ENCODE measurements around the gene TSC22D1. TPM values are rescaled to one million over a fixed set of nuclear protein-coding genes. Genes with fewer than 3 reads are reported as not detected.
A peak's percentile ranks its signal among the peaks of the same experiment; 100 is the strongest.

The TSC22D1 gene
- total RNA-seq, 2 donors from 2014 or later: 95.9 to 107 TPM

- no peak for TF ChIP-seq CTCF (conservative IDR thresholded peaks at IDR 0.05)
- no peak overlapping the region for H3K27ac ChIP-seq (ENCODE audit: low read depth, low read length)
- H3K4me3 Mint-ChIP-seq: no peak overlapping the region
- H3K4me1 ChIP-seq (ENCODE audit: control insufficient read depth, insufficient read depth, low read length): no peaks in the 10 kb centered on the region
- peaks cover 4% of the 10 kb centered on the region for H3K4me1 Mint-ChIP-seq
- no peaks in the 10 kb centered on the region for H3K36me3 ChIP-seq (ENCODE audit: control insufficient read depth, insufficient read depth, low read length)
- H3K27ac Mint-ChIP-seq: no peak overlapping the region
- H3K9ac ChIP-seq (ENCODE audit: extremely low read depth, low read length, poor library complexity, severe bottlenecking): no peak overlapping the region
- no peaks in the 10 kb centered on the region for H3K27me3 ChIP-seq (ENCODE audit: control insufficient read depth, insufficient read depth, low read length, poor library complexity, severe bottlenecking)
- H3K9me3 Mint-ChIP-seq: peaks cover 10% of the 10 kb centered on the region
- WGBS, 2 experiments (ENCODE audit: insufficient coverage in 1 of 2, insufficient read length in 1 of 2): 94 to 100% methylated on average over 3 to 6 of the region's 6 CpGs
- peaks cover 7% of the 10 kb centered on the region for H3K9me3 ChIP-seq (ENCODE audit: control insufficient read depth, low read length)
- H3K4me3 ChIP-seq (ENCODE audit: low read length): no peak overlapping the region
- no peak for DNase-seq
- H3K36me3 Mint-ChIP-seq (ENCODE audit: low read depth): no peaks in the 10 kb centered on the region
- H3K27me3 Mint-ChIP-seq (ENCODE audit: insufficient read depth): no peaks in the 10 kb centered on the region
Measured at GRCh38 chr13:44592216-44592847, 16.2 kb upstream of the TSC22D1 start.

- Histone ChIP-seq H3K9ac (ENCODE audit: extremely low read depth, low read length, poor library complexity, severe bottlenecking) (no peak overlapping the region), H3K27me3 (ENCODE audit: control insufficient read depth, insufficient read depth, low read length, poor library complexity, severe bottlenecking) (no peaks in the 10 kb centered on the region), H3K9me3 (ENCODE audit: control insufficient read depth, low read length) (no peaks in the 10 kb centered on the region)
Measured at GRCh38 chr13:44591316-44591715, 15.2 kb upstream of the TSC22D1 start.

GRCh38 chr13:44583137-44583536, 7.0 kb upstream of the TSC22D1 start:
- no peaks in the 10 kb centered on the region for H3K9me3 Mint-ChIP-seq
- Histone ChIP-seq H3K36me3 (ENCODE audit: control insufficient read depth, insufficient read depth, low read length) (no peaks in the 10 kb centered on the region), H3K4me3 (ENCODE audit: low read length) (no peak overlapping the region), H3K9ac (ENCODE audit: extremely low read depth, low read length, poor library complexity, severe bottlenecking) (no peak overlapping the region), H3K27me3 (ENCODE audit: control insufficient read depth, insufficient read depth, low read length, poor library complexity, severe bottlenecking) (no peaks in the 10 kb centered on the region), H3K27ac (ENCODE audit: low read depth, low read length) (no peak overlapping the region), H3K4me1 (ENCODE audit: control insufficient read depth, insufficient read depth, low read length) (peaks cover 4% of the 10 kb centered on the region), H3K9me3 (ENCODE audit: control insufficient read depth, low read length) (no peaks in the 10 kb centered on the region)
- TF ChIP-seq CTCF (conservative IDR thresholded peaks at IDR 0.05): no peak
- no peaks in the 10 kb centered on the region for H3K36me3 Mint-ChIP-seq (ENCODE audit: low read depth)
- H3K4me1 Mint-ChIP-seq: peaks cover 23% of the 10 kb centered on the region
- WGBS, 2 experiments (ENCODE audit: insufficient coverage in 1 of 2, insufficient read length in 1 of 2): 92 to 97% methylated on average over 1 to 3 of the region's 3 CpGs
- no peaks in the 10 kb centered on the region for H3K27me3 Mint-ChIP-seq (ENCODE audit: insufficient read depth)
- H3K4me3 Mint-ChIP-seq: no peak overlapping the region
- no peak overlapping the region for H3K27ac Mint-ChIP-seq
- DNase-seq: no peak

More at GRCh38 chr13:44591316-44591715, 15.2 kb upstream of the TSC22D1 start:
- no peak overlapping the region for H3K27ac Mint-ChIP-seq
- DNase-seq: peak; percentile 80
- H3K27ac ChIP-seq (ENCODE audit: low read depth, low read length): no peak overlapping the region
- H3K9me3 Mint-ChIP-seq: peaks cover 8% of the 10 kb centered on the region
- WGBS, 2 experiments (ENCODE audit: insufficient coverage in 1 of 2, insufficient read length in 1 of 2): 93 to 99% methylated on average over 8 to 15 of the region's 15 CpGs
- no peak for TF ChIP-seq CTCF (conservative IDR thresholded peaks at IDR 0.05)
- H3K36me3 Mint-ChIP-seq (ENCODE audit: low read depth): no peaks in the 10 kb centered on the region
- H3K27me3 Mint-ChIP-seq (ENCODE audit: insufficient read depth): no peaks in the 10 kb centered on the region
- H3K36me3 ChIP-seq (ENCODE audit: control insufficient read depth, insufficient read depth, low read length): no peaks in the 10 kb centered on the region
- peaks cover 8% of the 10 kb centered on the region for H3K4me1 Mint-ChIP-seq
- H3K4me3 Mint-ChIP-seq: no peak overlapping the region
- H3K4me1 ChIP-seq (ENCODE audit: control insufficient read depth, insufficient read depth, low read length): no peaks in the 10 kb centered on the region
- H3K4me3 ChIP-seq (ENCODE audit: low read length): no peak overlapping the region
